Lower leg skin (tissue), 4 donors: ENCODE measurements around the gene CARD14. TPM values are rescaled to one million over a fixed set of nuclear protein-coding genes. Genes with fewer than 3 reads are reported as not detected.

ENCODE experiments used
- DNase-seq, 2 donors: peaks; one replicate each; pipeline ENCODE4 v3.0.0-alpha.2; 2019; ENCODE audit warnings: low spot score in 2 of 2
- H3K4me3 ChIP-seq: fragments of 200-600 bp; sonication (generic); 2 replicates; pipeline ENCODE4 v1.5.1; 2017; ENCODE audit warnings: mild to moderate bottlenecking, low read depth; ENCODE audit not compliant: poor library complexity, severe bottlenecking
- POLR2A ChIP-seq, 2 donors: fragments of 450-650 bp; IDR thresholded peaks; one replicate each; pipeline ENCODE4 v1.6.1; 2016 to 2017; ENCODE audit warnings: antibody characterized with exemption in 2 of 2, mild to moderate bottlenecking in 1 of 2, moderate library complexity in 1 of 2
- WGBS, 2 donors: methylation state at CpG; one replicate each; pipeline ENCODE4 v1.1.5; 2018; 5-methylcytosine and 5-hydroxymethylcytosine counted together
- intact Hi-C: fragments of 100-400 bp; cut with DNase I; formaldehyde crosslinking; loops from one replicate; pipeline ENCODE4 v1.15.0; 2023; ENCODE audit warnings: low total_unique reads
- total RNA-seq, 4 donors: library from RNA; depleted of rRNA; stranded (reverse); fragments of >200 nt; gene quantifications; one replicate each; pipeline ENCODE4 v1.1.0, GENCODE V29; 2016
- TF ChIP-seq, protein P1 (sequence below), 3 donors: fragments of 450-650 bp; IDR thresholded peaks; one replicate each; pipeline ENCODE4 v1.5.1; 2016; ENCODE audit warnings: antibody characterized with exemption in 3 of 3, mild to moderate bottlenecking in 3 of 3, moderate library complexity in 2 of 3

The CARD14 gene
- total RNA-seq, 4 donors from 2014 or later = 52.3 to 73.2 (median 57.5) TPM

DNA sequence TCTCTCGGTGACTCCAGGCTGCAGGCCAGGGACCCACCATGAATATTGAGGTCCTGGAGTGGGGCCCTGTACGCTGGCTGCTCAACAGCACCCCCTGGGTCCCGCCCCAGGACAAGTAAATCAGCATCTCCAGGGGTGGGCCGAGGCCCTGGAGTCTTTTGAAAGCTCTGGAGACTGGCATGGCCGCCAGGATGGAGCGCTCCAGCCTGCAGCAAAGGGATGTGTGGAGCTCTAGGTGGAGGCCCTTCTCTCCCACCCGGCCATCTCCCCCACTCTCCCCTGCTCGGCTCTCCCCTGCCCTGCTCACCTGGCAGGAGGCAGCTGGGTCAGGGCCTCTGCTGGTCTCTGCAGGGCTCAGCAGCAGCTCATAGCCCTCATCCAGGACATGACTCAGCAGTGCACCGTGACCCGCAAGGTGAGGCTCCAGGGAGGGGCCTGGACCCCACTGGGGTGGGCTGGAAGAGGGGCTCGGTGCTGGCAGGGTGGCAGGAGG lies 33.7 kb downstream of the CARD14 start:
- H3K4me3 ChIP-seq = no peak overlapping the region
- intact Hi-C loops = no loop called here
- no peak for DNase-seq
- WGBS, 2 donors = 86 to 93% methylated on average over 9 to 10 of the region's 11 CpGs
- TF ChIP-seq, protein P1, sequence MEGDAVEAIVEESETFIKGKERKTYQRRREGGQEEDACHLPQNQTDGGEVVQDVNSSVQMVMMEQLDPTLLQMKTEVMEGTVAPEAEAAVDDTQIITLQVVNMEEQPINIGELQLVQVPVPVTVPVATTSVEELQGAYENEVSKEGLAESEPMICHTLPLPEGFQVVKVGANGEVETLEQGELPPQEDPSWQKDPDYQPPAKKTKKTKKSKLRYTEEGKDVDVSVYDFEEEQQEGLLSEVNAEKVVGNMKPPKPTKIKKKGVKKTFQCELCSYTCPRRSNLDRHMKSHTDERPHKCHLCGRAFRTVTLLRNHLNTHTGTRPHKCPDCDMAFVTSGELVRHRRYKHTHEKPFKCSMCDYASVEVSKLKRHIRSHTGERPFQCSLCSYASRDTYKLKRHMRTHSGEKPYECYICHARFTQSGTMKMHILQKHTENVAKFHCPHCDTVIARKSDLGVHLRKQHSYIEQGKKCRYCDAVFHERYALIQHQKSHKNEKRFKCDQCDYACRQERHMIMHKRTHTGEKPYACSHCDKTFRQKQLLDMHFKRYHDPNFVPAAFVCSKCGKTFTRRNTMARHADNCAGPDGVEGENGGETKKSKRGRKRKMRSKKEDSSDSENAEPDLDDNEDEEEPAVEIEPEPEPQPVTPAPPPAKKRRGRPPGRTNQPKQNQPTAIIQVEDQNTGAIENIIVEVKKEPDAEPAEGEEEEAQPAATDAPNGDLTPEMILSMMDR (IDR thresholded peaks at IDR 0.05) = no peak
- TF ChIP-seq POLR2A (IDR thresholded peaks at IDR 0.05) = no peak

DNA sequence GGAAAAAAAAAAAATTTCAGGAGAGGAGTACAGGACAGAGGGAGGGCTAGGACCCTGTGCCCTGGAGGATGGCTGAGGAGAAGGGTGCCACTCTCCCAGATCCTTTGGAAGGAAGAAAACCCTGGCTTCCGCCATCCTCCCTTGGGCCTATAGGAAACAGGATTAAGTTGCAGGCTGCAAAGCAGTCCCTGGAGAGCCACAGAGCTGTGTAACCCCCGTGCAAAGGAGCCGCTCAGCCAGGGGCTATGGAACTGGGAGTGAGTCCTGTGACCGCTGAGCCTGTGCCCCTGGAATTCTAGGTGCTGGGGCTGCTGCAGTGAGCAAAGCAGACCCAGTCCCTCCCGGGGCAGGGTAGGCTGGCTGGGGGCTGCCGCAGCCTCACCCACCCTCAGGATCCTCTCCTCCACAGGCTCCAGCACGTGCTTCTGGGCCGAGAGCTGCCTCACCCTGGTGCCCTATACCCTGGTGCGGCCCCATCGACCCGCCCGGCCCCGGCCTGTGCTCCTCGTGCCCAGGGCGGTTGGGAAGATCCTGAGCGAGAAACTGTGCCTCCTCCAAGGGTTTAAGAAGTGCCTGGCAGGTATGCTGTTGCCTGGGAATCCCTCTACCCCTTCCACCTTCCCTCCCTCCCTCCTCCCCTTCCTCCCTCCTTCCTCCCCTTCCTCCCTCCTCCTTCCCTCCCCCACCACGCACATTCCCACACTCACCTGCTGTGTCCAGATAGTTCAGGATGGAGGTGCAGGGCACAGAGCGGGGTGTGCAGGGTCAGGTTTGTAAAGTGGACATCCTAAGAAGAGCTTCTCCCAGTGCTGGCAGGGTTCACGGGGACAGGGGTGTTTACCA lies 35.0 kb downstream of the CARD14 start:
- H3K4me3 ChIP-seq = no peak overlapping the region
- intact Hi-C loops = no loop called here
- no peak for DNase-seq
- TF ChIP-seq, protein P1 (IDR thresholded peaks at IDR 0.05) = no peak
- TF ChIP-seq POLR2A (IDR thresholded peaks at IDR 0.05) = no peak
- 80 to 87% methylated on average over 19 of the region's 19 CpGs for WGBS, 2 donors

DNA sequence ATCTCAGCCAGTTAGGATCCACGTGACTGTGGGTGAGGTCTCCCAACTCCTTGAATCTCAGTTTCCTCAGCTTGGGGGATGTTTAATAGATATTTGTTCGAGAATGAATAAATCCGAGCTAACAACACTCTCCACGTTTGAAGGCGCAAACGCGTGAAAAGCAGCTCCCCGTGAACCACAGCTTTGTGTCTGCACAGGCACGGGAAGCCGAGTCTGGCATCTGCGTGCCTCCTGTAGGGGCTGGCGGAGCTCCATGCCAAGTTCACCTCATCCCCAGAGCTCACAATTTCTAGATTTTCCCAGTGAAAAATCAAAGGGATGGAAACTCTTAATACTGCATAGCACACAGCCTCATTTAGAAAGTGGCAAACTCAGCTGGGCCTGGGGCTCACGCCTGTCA lies 36.0 kb downstream of the CARD14 start:
- DNase-seq = no peak
- intact Hi-C loops = no loop called here
- no peak overlapping the region for H3K4me3 ChIP-seq
- TF ChIP-seq POLR2A (IDR thresholded peaks at IDR 0.05) = no peak
- TF ChIP-seq, protein P1 (IDR thresholded peaks at IDR 0.05) = no peak
- 83 to 85% methylated on average over 13 of the region's 13 CpGs for WGBS, 2 donors

DNA sequence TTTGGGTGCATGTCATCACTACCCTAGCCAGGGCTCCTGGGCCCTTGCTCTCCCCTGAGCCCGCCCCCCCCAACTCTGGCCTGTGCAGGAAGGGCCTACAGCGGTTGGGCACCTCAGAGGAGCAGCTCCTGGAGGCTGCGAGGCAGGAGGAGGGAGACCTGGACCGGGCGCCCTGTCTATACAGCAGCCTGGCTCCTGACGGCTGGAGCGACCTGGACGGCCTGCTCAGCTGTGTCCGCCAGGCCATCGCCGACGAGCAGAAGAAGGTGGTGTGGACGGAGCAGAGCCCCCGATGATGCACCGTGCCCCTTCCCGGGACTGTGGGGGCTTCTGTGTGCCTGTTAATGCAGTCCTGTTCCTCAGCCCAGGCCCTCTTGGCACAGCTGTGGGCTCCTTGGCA lies 38.2 kb downstream of the CARD14 start:
- TF ChIP-seq, protein P1 (IDR thresholded peaks at IDR 0.05) = no peak
- intact Hi-C loops = no loop called here
- no peak for DNase-seq
- WGBS, 2 donors = 95 to 98% methylated on average over 13 to 16 of the region's 16 CpGs
- H3K4me3 ChIP-seq = no peak overlapping the region

DNA sequence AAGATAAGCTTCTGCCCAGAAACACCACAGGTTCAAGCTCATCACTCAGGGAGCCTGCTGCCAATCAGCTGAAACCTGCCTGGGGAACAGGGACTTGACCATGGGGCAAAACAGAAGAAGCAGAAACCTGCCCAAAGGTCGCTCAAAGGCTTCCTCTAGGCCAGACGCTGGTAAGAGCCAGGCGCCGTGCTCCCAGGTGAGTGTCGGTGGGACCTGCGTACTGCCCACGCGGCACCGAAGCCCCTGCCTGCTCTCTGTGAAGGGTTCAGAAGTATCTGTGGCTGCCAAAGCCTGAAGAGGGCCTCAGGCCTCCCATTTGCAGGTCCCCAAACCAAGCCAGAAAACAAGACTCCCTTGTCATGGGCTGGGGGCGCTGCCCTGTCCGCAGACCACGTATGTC lies 39.9 kb downstream of the CARD14 start:
- whole genome bisulfite sequencing, 2 donors = 84 to 94% methylated on average over 12 of the region's 12 CpGs
- intact Hi-C loops = no loop called here
- TF ChIP-seq, protein P1 (IDR thresholded peaks at IDR 0.05) = no peak
- TF ChIP-seq POLR2A (IDR thresholded peaks at IDR 0.05) = no peak
- no peak overlapping the region for H3K4me3 ChIP-seq
- no peak for DNase-seq
